Activated CD8-positive, alpha-beta T cell treated with anti-CD3 and anti-CD28 coated beads for 36 hours (primary cell): ENCODE results near the gene FCHSD2. TPM values are rescaled to one million over a fixed set of nuclear protein-coding genes. Genes with fewer than 3 reads are reported as not detected.
"Not testable (repeated sequence)": the region's sequence is repeated elsewhere in the genome, so short reads cannot be mapped to it uniquely, and the experiment has no call there.

Experiments
- ATAC-seq: fragments of 200-7000 bp; cut with Tn5 transposase; one replicate; pipeline ENCODE4 v1.10.0; 2021; ENCODE audit warnings: mild to moderate bottlenecking, moderate library complexity
- CTCF ChIA-PET: fragments of 350-600 bp; sonication (Branson Sonifier 250); formaldehyde crosslinking; loops from one replicate; lab custom pipeline; 2021; ENCODE audit warnings: antibody characterized with exemption; lab: Charles Lee
- POLR2A ChIA-PET: fragments of 350-600 bp; sonication (Branson Sonifier 250); formaldehyde crosslinking; loops from one replicate; lab custom pipeline; 2021; ENCODE audit warnings: antibody characterized with exemption; lab: Charles Lee
- DNase-seq: peaks from one replicate; pipeline ENCODE4 v3.0.0-alpha.2; 2020
- H3K27ac Mint-ChIP-seq: one replicate; pipeline ENCODE4 v1.8.0; 2021; ENCODE audit warnings: mild to moderate bottlenecking, mixed read lengths
- H3K27me3 Mint-ChIP-seq: one replicate; pipeline ENCODE4 v1.8.0; 2021; ENCODE audit warnings: mixed read lengths
- H3K36me3 Mint-ChIP-seq: one replicate; pipeline ENCODE4 v1.8.0; 2021; ENCODE audit warnings: low read depth, mixed read lengths
- H3K4me1 Mint-ChIP-seq: one replicate; pipeline ENCODE4 v1.8.0; 2021; ENCODE audit warnings: low read depth, mixed read lengths
- H3K4me3 Mint-ChIP-seq: one replicate; pipeline ENCODE4 v1.8.0; 2021; ENCODE audit warnings: mild to moderate bottlenecking, moderate library complexity, mixed read lengths
- H3K9me3 Mint-ChIP-seq: one replicate; pipeline ENCODE4 v1.8.0; 2021; ENCODE audit warnings: mixed read lengths
- CTCF ChIP-seq: fragments of 200-600 bp; IDR thresholded peaks from one replicate; pipeline ENCODE4 v1.8.0; 2022; ENCODE audit warnings: antibody characterized with exemption, mild to moderate bottlenecking
- intact Hi-C: fragments of 100-400 bp; cut with micrococcal nuclease; formaldehyde crosslinking; loops from one replicate; pipeline ENCODE4 v1.10.0; 2022
- total RNA-seq, 2 experiments: library from RNA; stranded (reverse); gene quantifications; one replicate each; pipeline ENCODE4 v1.2.3, GENCODE V29; 2021

The FCHSD2 gene
- total RNA-seq, 2 experiments from 2014 or later: 23.6 to 24.8 TPM

GRCh38 chr11:72981080-72981479 is 161.0 kb downstream of the FCHSD2 start:
- DNase-seq (no peak), ATAC-seq (no peak)
- Mint-ChIP-seq H3K4me3 (no peak overlapping the region), H3K36me3 (peaks cover 31% of the 10 kb centered on the region), H3K27ac (no peak overlapping the region), H3K27me3 (no peaks in the 10 kb centered on the region), H3K4me1 (peaks cover 16% of the 10 kb centered on the region), H3K9me3 (peaks cover 4% of the 10 kb centered on the region)
- CTCF ChIA-PET: interaction anchor here (0.8 to 1.4 kb wide), 3 partner anchors 34 to 354 kb away, joined by 3 read pairs; partner anchors contain the start of gene FCHSD2
- intact Hi-C loops: no loop called here
- POLR2A ChIA-PET: interaction anchor here (0.6 kb wide), 1 partner anchor 89 kb away, joined by 3 read pairs; no protein-coding TSS in a partner anchor
- TF ChIP-seq CTCF: no peak

GRCh38 chr11:72977782-72978181 is 164.3 kb downstream of the FCHSD2 start:
- H3K36me3 Mint-ChIP-seq: peaks cover 34% of the 10 kb centered on the region
- H3K27me3 Mint-ChIP-seq, H3K27ac Mint-ChIP-seq, CTCF ChIA-PET, POLR2A ChIA-PET, DNase-seq, H3K4me3 Mint-ChIP-seq, H3K9me3 Mint-ChIP-seq, ATAC-seq, intact Hi-C loops: not testable (repeated sequence)
- H3K4me1 Mint-ChIP-seq: peaks cover 22% of the 10 kb centered on the region

GRCh38 chr11:72976522-72976892 is 165.6 kb downstream of the FCHSD2 start:
- Mint-ChIP-seq H3K4me1 (peaks cover 26% of the 10 kb centered on the region), H3K36me3 (peaks cover 34% of the 10 kb centered on the region)
- intact Hi-C loops, DNase-seq, POLR2A ChIA-PET, H3K4me3 Mint-ChIP-seq, ATAC-seq, H3K27me3 Mint-ChIP-seq, H3K9me3 Mint-ChIP-seq, H3K27ac Mint-ChIP-seq: not testable (repeated sequence)
- CTCF ChIA-PET: interaction anchor here (1.4 kb wide), 1 partner anchor 202 kb away, joined by 4 read pairs; no protein-coding TSS in a partner anchor

- peaks cover 34% of the 10 kb centered on the region for H3K36me3 Mint-ChIP-seq
- intact Hi-C loops: no loop called here
- peaks cover 6% of the 10 kb centered on the region for H3K9me3 Mint-ChIP-seq
- no peak overlapping the region for H3K4me3 Mint-ChIP-seq
- ATAC-seq: peak; percentile 27
- CTCF ChIA-PET: interaction anchor here (1.4 kb wide), 1 partner anchor 202 kb away, joined by 4 read pairs; no protein-coding TSS in a partner anchor
- peaks cover 32% of the 10 kb centered on the region for H3K4me1 Mint-ChIP-seq
- no peaks in the 10 kb centered on the region for H3K27me3 Mint-ChIP-seq
- no peak overlapping the region for H3K27ac Mint-ChIP-seq
- DNase-seq: no peak
- POLR2A ChIA-PET: no interaction called here
- no peak for TF ChIP-seq CTCF
These were observed 166.2 kb downstream of the FCHSD2 start for GRCh38 chr11:72975778-72976521.

GRCh38 chr11:72974487-72975205 is 167.5 kb downstream of the FCHSD2 start:
- Mint-ChIP-seq H3K27me3 (no peaks in the 10 kb centered on the region), H3K4me3 (no peak overlapping the region), H3K36me3 (peaks cover 31% of the 10 kb centered on the region), H3K27ac (peak overlapping the region; percentile 28), H3K9me3 (peaks cover 6% of the 10 kb centered on the region), H3K4me1 (peaks cover 43% of the 10 kb centered on the region)
- ChIA-PET POLR2A (interaction anchor here (0.8 kb wide), 1 partner anchor 168 kb away, joined by 4 read pairs; the partner anchor contains the start of gene FCHSD2), CTCF (no interaction called here)
- TF ChIP-seq CTCF: no peak
- intact Hi-C loops: no loop called here
- ATAC-seq (no peak), DNase-seq (no peak)
